Brain pericyte (primary cell): ENCODE measurements around the gene WDSUB1.
A peak's percentile ranks its signal among the peaks of the same experiment; 100 is the strongest.

ENCODE experiments used
- DNase-seq: peaks from one replicate; pipeline ENCODE4 v3.0.0-alpha.2; 2012; ENCODE audit warnings: low read depth, low spot score

The WDSUB1 gene

GRCh38 chr2:159285929-159286708, at the start of gene WDSUB1:
WDSUB1 (minus strand) TSS chr2:159286703; CDS start chr2:159283069, 3,634 bp downstream.
- DNase-seq: no peak

DNA sequence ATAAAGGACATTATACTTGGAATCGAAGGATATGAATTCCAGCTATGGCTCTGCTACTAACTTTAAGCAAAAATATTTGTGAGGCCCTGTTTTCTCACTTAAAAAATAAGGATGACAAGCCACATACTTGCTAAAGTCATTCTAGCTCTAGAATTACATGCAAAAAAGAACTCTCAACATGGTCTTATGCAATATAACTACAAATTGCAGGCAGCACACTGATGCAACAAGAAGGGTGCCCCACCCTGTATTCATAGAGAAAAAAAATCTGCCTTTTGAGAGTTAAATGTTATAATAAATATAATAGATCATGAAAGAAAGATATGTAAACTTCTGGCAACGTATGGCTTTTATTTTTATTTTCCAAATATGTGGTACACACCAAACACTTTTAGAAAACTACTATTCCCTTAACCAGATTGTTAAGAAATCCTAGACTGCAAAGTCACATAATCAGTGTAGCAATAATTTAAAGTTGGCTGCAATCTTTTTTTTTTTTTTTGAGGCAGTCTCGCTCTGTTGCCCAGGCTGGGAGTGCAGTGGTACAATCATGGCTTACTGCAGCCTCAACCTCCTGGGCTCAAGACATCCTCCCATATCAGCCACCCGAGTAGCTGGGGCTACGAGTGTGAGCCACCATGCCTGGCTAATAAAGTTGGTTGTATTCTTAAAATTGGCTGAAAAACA, 40.2 kb upstream of the WDSUB1 start:
- no peak for DNase-seq

DNA sequence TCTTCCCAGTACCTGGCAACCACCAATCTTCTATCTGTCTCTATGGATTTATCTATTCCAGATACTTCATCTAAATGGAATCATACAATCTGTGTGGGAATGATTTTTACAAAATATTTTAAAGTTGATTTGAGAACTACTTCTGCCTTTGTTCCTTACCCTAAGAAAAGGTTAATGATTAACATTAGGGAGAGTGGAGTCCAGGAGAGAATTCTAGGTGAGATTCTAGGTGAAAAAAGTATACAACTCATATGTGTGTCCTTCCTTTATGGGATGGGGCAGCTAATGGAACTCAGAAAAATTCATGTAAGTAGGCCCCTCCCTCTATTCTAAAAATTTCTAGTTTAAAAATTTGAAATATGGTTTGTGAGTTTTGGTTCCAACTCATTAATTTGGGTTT, 35.9 kb upstream of the WDSUB1 start:
- no peak for DNase-seq

DNA sequence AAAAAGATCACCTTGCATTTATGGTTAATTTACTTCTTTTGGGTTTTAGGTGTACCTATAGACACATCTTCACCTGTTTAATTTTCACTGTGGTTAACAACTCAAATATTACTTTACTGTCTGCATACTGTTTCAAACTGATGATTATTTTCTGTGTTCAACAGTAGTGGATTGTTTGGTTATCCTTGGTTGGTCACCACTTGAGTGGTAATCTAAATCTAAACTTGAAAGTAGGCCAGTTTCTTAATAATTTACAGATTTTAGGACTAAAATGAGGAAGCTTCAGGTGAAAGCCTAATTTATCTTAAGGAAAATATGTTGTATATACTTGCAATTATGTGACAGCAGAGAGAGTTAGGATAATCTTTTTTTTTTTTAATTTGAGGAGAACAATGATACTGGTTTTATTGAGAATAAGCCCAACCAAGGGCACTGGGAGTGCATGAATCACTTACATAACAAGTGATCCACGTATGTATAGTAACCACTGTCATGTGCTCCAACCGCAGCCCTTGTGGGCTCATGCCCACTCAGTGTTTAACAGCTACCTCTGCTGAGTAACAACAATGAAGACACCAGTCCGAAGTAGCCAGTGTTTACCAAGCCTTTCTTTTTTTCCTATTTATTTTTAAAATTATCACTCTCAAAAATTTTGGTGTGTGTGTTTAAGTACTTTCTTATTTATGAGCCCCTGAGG, 31.0 kb upstream of the WDSUB1 start:
- no peak for DNase-seq

DNA sequence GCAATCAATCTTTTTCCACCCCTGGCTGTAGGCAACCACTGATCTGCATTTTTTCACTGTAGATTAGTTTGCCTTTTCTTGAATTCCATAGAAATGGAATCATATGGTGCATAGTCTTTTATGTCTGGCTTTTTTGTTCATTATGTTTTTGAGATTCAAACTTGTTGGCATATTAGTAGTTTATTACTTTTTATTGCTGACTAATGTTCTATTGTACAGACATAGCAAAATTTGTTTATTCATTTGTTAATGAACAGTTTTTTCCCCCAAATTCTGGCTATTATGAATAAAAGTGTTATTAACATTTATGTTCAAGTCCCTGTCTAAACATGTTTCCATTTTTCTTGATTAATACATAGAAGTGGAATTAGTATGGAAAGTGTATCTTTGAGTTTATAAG, 21.4 kb upstream of the WDSUB1 start:
- DNase-seq: no peak

DNA sequence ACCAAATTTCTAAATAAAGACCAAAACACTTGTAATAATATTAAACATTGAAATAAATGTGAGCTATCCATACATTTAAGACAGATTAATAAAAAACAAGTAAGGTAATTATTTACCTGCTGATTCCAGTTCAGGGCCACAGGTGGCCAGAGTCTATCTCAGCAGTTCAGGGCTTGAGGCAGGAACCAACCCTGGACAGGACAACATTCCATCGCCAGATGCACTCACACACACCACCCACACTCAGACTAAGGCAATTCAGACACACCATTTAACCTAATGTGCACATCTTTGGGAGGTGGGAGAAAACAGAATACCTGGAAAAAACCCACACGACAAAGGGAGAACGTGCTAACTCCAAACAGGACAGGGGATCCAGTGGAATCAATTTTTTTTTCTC, 14.1 kb upstream of the WDSUB1 start:
- DNase-seq: no peak

DNA sequence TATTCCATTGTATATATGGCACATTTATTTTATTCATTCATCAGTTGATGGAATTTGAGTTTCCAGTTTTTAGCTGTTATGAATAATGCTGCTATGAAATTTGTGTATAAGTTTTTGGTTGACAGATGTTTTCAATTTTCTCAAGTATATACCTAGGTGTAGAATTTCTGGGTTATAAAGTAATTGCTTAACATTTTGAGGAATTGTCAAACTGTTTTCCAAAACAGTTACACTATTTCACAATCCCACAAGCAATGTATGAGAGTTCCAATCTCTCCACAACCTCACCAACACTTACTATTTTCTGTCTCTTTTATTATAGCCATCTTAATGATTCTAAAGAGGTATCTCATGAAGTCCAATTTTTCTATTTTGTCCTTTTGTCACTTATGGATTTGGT, 12.5 kb upstream of the WDSUB1 start:
- DNase-seq: no peak

DNA sequence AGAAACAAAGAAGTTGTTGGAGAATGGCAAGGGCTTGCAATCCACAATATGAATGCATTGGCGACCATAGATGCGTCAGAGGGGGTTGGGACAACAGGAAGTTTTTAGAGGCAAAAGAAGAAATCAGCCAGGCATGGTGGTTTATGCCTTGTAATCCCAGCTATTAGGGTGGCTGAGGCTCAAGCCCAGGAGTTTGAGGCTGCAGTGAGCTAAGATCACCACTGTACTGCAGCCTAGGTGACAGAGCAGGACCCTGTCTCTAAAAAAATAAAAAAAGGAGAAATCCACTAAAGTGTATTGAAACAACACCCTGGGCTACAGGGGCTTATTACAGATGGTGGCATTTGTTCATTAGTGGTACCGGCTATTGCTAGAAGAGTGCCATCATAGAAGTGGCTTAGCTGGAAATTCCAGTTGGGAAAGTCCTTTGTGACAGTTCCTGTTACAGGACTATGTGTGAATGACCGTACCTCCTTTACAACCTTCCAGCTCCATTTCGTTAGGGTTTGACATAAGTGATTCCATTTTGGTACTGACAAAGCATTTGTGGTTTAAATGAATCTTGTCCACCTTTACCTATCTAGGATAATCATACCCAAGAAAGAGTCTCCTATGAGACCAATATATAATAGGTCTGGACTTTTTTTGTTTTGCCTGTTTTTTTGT, 10.7 kb upstream of the WDSUB1 start:
- no peak for DNase-seq

DNA sequence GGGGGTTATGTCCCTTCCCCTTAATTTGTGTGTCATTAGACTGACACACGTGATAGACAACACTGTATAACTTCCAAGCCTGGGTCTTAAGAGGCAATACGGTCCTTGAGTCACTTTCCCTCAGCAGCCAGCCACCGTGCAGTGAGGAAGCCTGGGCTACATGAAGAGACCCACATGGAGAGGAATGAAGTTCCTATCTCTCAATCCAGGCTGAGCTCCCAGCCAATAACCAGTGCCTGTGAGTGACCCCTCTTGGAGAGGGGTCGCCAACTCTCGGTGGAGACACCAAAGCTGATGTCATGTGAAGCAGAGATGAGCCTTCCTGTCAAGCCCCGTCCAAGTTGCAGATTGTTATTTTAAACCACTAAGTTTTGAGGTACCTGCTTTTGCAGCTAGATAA, 5.7 kb upstream of the WDSUB1 start:
- no peak for DNase-seq

GRCh38 chr2:159290289-159290907, 3.9 kb upstream of the WDSUB1 start:
- DNase-seq: peak; percentile 55

GRCh38 chr2:159287733-159288132, 1.2 kb upstream of the WDSUB1 start:
- DNase-seq: no peak

GRCh38 chr2:159286709-159287441, 372 bp upstream of the WDSUB1 start:
- DNase-seq: peak; percentile 70

GRCh38 chr2:159285433-159285832, 1.1 kb downstream of the WDSUB1 start:
- no peak for DNase-seq

DNA sequence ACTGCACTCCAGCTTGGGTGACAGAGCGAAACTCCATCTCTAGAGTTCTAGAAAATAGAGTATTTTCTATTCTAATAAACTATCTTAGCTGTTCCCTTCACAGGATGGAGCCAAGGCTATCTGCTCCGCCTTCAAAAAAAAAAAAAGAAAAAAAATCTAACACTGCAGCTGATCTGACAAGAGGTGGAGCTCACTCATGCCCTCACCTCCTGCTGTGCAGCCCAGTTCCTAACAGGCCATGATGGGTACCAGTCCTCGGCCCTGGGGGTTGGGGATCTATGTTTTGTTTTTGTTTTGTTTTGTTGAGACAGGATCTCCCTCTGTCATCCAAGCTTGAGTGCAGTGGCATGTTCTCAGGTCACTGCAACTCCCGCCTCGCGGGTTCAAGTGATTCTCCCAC, 3.0 kb downstream of the WDSUB1 start:
- no peak for DNase-seq

- DNase-seq: no peak
Observed at GRCh38 chr2:159281002-159281401, 5.5 kb downstream of the WDSUB1 start.

GRCh38 chr2:159279700-159280099, 6.8 kb downstream of the WDSUB1 start:
- DNase-seq: no peak

DNA sequence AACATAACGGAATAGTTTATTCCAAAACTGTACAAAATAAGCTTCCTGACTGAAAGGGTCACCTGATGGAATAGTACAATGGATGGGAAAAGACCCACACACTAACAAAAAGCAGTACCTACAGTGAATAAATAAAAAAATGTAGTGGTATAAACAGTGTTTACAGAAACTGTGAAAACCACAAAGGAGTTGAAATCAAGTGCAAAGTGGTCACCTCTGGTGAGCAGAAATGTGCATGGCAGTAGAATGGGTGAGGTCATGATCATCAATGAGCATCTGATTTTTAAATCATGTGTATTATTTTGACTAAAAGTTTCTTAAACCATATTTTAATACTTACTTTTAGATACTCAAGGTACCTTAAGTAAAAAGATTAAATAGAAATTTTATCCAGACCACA, 11.4 kb downstream of the WDSUB1 start:
- DNase-seq: no peak

DNA sequence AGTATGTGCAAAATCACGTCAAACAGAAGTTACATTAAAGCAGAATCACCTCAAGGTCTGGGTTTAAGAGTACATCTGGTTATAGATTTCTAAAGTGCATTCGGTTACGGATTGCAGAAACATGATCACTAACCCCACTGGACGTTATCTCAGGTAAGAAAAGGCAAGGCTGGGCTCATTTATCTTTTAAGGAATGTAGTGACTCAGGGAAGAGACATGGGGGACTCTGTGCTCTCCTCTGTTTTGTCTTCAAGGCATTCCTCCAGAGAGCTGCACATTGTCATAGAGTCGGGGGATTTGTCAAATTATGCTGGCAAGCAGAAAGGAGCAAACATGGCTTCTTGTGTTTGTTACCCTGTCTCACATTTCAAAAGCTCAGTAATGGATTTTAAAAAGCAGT, 14.3 kb downstream of the WDSUB1 start:
- DNase-seq: no peak

DNA sequence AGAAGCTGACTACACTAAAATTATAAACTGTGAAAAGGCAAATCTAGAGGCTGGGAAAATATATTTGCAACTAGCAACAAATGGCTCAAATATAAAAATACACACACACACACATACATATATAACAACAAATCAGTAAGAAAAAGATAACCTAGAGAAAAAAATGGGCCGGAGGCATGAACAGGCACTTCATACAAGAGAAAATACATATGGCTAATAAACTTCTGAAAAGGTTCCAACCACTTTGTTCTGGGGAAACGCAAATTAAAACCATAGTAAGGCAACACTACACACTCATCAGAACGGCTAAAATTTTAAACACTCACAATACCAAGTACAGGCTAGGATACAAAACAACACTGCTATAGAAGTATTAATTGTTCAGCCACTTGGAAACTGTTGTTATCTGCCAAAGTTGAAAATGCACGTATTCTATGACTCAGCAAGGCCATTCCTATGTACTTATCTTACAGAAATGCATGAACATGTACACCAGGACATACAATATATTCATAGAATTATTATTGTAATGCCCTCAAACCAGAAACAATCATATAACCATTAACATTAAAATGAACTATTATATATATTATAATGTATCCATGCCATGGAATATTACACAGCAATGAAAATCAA, 15.6 kb downstream of the WDSUB1 start:
- no peak for DNase-seq

DNA sequence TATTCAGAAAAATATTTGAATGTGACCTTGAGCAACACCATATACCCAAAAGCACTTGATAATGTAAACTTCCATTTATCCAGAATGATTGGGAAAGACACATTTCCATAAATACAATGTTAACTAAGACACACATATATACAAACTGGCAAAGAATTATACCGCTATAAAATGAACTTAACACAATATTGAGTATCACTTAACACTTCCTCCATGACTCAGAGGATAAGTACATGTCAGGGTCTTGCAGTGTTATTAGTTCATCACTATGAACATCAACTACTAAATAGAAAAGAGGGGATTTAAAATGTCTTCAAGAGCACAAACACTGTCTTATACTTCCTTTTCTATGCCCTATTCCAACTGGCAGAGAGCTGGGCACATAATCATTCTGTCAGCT, 18.6 kb downstream of the WDSUB1 start:
- no peak for DNase-seq

GRCh38 chr2:159266554-159266953, 19.9 kb downstream of the WDSUB1 start:
- no peak for DNase-seq
